CD14-positive monocyte (primary cell): Measurements from ENCODE around the gene GLG1. TPM values are rescaled to one million over a fixed set of nuclear protein-coding genes. Genes with fewer than 3 reads are reported as not detected.
"Not testable (repeated sequence)": the region's sequence is repeated elsewhere in the genome, so short reads cannot be mapped to it uniquely, and the experiment has no call there.

Source experiments
- DNase-seq, 3 donors: peaks; one replicate each; pipeline ENCODE4 v3.0.0-alpha.2; 2011 to 2022
- H2AFZ ChIP-seq: 2 replicates; pipeline ENCODE4 v1.6.0; 2012; ENCODE audit warnings: mild to moderate bottlenecking, low read depth, low read length, inconsistent platforms; ENCODE audit not compliant: insufficient read depth, poor library complexity, severe bottlenecking
- H3K27ac ChIP-seq, 2 donors: 1 replicate in 1 of 2; 2 replicates in 1 of 2; pipeline ENCODE4 v1.5.1; 2012 to 2013; ENCODE audit warnings: low read length in 2 of 2, control low read depth in 1 of 2, inconsistent platforms in 1 of 2, low read depth in 1 of 2, mild to moderate bottlenecking in 1 of 2
- H3K27me3 ChIP-seq, 2 donors: one replicate each; pipeline versions ENCODE4 v1.6.0 to v1.6.1; 2011 to 2013; ENCODE audit warnings: low read length in 2 of 2; ENCODE audit not compliant: control insufficient read depth in 2 of 2, insufficient read depth in 2 of 2
- H3K36me3 ChIP-seq, 2 donors: replicated peaks in 1 of 2; 1 replicate in 1 of 2; 2 replicates in 1 of 2; pipeline versions ENCODE4 v1.5.1 to v1.6.1; 2012 to 2013; ENCODE audit warnings: low read length in 2 of 2, control low read depth in 1 of 2, inconsistent platforms in 1 of 2, mild to moderate bottlenecking in 1 of 2; ENCODE audit not compliant: insufficient read depth in 2 of 2, control insufficient read depth in 1 of 2
- H3K4me1 ChIP-seq, 2 donors: 1 replicate in 1 of 2; 2 replicates in 1 of 2; pipeline versions ENCODE4 v1.5.1 to v1.6.1; 2012 to 2013; ENCODE audit warnings: low read length in 2 of 2, control low read depth in 1 of 2, inconsistent platforms in 1 of 2, mild to moderate bottlenecking in 1 of 2, moderate library complexity in 1 of 2; ENCODE audit not compliant: insufficient read depth in 2 of 2, control insufficient read depth in 1 of 2
- H3K4me2 ChIP-seq: replicated peaks from 2 replicates; pipeline ENCODE3; 2012; ENCODE audit warnings: low read length, moderate library complexity, mild to moderate bottlenecking; ENCODE audit not compliant: poor library complexity, severe bottlenecking; ENCODE audit errors: extremely low read depth
- H3K4me3 ChIP-seq, 3 experiments: fragments of 200-600 bp in 1 of 3; sonication (generic) in 1 of 3; replicated peaks in 1 of 3; 1 replicate in 2 of 3; 2 replicates in 1 of 3; pipeline ENCODE4 v1.5.1; 2011 to 2013; ENCODE audit warnings: low read length in 3 of 3, mild to moderate bottlenecking in 3 of 3, control low read depth in 2 of 3, low read depth in 2 of 3, inconsistent platforms in 1 of 3, moderate library complexity in 1 of 3
- H3K79me2 ChIP-seq: 2 replicates; pipeline ENCODE4 v1.6.0; 2012; ENCODE audit warnings: mild to moderate bottlenecking, control low read depth, inconsistent platforms, low read length, moderate library complexity; ENCODE audit not compliant: insufficient read depth
- H3K9ac ChIP-seq: 2 replicates; pipeline ENCODE4 v1.6.0; 2017; ENCODE audit warnings: low read length, mild to moderate bottlenecking; ENCODE audit not compliant: insufficient read depth, poor library complexity, severe bottlenecking
- H3K9me3 ChIP-seq, 2 donors: replicated peaks in 1 of 2; 1 replicate in 1 of 2; 2 replicates in 1 of 2; pipeline versions ENCODE4 v1.5.1 to v1.6.1; 2012 to 2013; ENCODE audit warnings: low read length in 2 of 2, control low read depth in 1 of 2; ENCODE audit not compliant: control insufficient read depth in 1 of 2, insufficient read depth in 1 of 2
- H4K20me1 ChIP-seq: 2 replicates; pipeline ENCODE4 v1.6.0; 2012; ENCODE audit warnings: mild to moderate bottlenecking, low read length, control low read depth, moderate library complexity; ENCODE audit not compliant: insufficient read depth
- H3K27ac Mint-ChIP-seq, 7 donors: one replicate each; pipeline ENCODE4 v1.8.0; 2020; ENCODE audit warnings: mild to moderate bottlenecking in 7 of 7, mixed read lengths in 7 of 7, moderate library complexity in 6 of 7, inconsistent platforms in 2 of 7
- H3K27me3 Mint-ChIP-seq, 3 donors: one replicate each; pipeline ENCODE4 v1.8.0; 2021 to 2022; ENCODE audit warnings: low read depth in 3 of 3, mild to moderate bottlenecking in 3 of 3, mixed read lengths in 3 of 3, moderate library complexity in 3 of 3, inconsistent platforms in 1 of 3
- H3K36me3 Mint-ChIP-seq, 2 donors: one replicate each; pipeline ENCODE4 v1.8.0; 2020; ENCODE audit warnings: mixed read lengths in 2 of 2, inconsistent platforms in 1 of 2, mild to moderate bottlenecking in 1 of 2
- H3K4me1 Mint-ChIP-seq: one replicate; pipeline ENCODE4 v1.8.0; 2020; ENCODE audit warnings: mild to moderate bottlenecking, mixed read lengths
- H3K4me3 Mint-ChIP-seq, 2 donors: one replicate each; pipeline ENCODE4 v1.8.0; 2020; ENCODE audit warnings: mild to moderate bottlenecking in 2 of 2, mixed read lengths in 2 of 2, moderate library complexity in 1 of 2
- H3K9me3 Mint-ChIP-seq, 7 donors: one replicate each; pipeline ENCODE4 v1.8.0; 2020 to 2022; ENCODE audit warnings: mixed read lengths in 7 of 7, mild to moderate bottlenecking in 6 of 7, moderate library complexity in 6 of 7, inconsistent platforms in 2 of 7
- WGBS: methylation state at CpG from one replicate; pipeline ENCODE4 v1.1.5; 2013; ENCODE audit warnings: missing lambda C conversion rate; ENCODE audit not compliant: insufficient coverage; 5-methylcytosine and 5-hydroxymethylcytosine counted together
- intact Hi-C, 2 donors: fragments of 100-400 bp; cut with micrococcal nuclease; formaldehyde crosslinking; loops; one replicate each; pipeline versions ENCODE4 v1.15.0 to v1.15.1; 2023
- polyA plus RNA-seq, 3 donors: library from polyadenylated mRNA; depleted of rRNA in 1 of 3; unstranded in 2 of 3; stranded (reverse) in 1 of 3; fragments of 300-500 nt in 2 of 3; fragments of >200 nt in 1 of 3; fragmentation: Illumina TruSeq in 2 of 3; gene quantifications; 1 replicate in 2 of 3; 2 replicates in 1 of 3; pipeline ENCODE4 v1.2.3, GENCODE V29; 2012 to 2021
- TF ChIP-seq, protein P1 (sequence below): fragments of 200-600 bp; IDR thresholded peaks from one replicate; pipeline ENCODE4 v1.8.0; 2022; ENCODE audit warnings: antibody characterized with exemption, mild to moderate bottlenecking

Gene GLG1
- polyA plus RNA-seq, 3 donors, result 40.3 to 69.1 (median 51.1) TPM

DNA sequence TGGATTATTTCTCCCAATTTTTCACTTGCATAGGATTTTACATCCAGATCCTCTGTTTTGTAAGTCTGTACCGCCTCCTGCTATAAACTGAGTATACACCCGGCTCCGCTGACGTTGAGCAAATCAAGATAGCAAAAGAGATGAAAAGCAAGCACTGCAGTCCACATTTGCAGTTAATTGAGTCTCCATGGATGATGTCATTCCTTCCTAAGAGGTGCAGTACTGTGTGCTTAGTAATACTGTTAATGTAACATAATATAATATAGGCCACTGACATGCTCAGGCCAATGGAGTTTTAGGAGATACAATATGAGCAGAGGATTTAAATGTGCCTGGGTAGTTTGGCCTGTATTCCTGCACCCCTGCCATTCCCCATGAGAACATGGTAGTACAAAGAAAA is 72.3 kb downstream of the GLG1 start:
- H3K9me3 ChIP-seq, H3K27ac ChIP-seq, H2AFZ ChIP-seq, H3K4me3 Mint-ChIP-seq, H3K79me2 ChIP-seq, H3K4me2 ChIP-seq, H3K27me3 ChIP-seq, H3K4me3 ChIP-seq, H3K9ac ChIP-seq, H3K9me3 Mint-ChIP-seq, H3K27me3 Mint-ChIP-seq, DNase-seq, H3K4me1 ChIP-seq, H3K4me1 Mint-ChIP-seq, intact Hi-C loops: not testable (repeated sequence)
- peaks cover 27% of the 10 kb centered on the region for H4K20me1 ChIP-seq
- no CpG with 5 or more reads among the region's 4 CpGs for WGBS
- H3K36me3 ChIP-seq, result peaks cover 5 to 15% of the 10 kb centered on the region in 2 donors
- Mint-ChIP-seq H3K36me3 (peaks cover 17 to 18% of the 10 kb centered on the region in 2 donors), H3K27ac (peak overlapping the region in 1 of 7 donors; percentile 3)

DNA sequence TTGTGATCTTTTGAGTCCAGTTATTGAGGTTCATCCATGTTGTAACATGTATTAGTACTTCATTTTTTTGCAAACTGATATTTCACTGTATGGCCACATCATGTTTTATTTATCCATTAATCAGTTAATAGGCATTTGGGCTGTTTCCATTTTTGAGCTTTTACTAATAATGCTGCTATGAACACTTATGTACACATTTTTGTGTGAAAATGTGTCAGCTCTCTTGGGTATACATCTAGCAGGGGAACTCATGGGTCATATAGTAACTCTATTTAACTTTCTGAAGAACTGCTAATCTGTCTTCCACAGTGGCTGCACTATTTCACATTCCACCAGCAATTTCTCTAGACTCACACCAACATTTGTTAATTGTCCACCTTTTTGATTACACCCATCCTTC is 82.0 kb downstream of the GLG1 start:
- peaks cover 0 to 3% of the 10 kb centered on the region in 2 donors for H3K9me3 ChIP-seq
- peaks cover 32% of the 10 kb centered on the region for H4K20me1 ChIP-seq
- no peak for DNase-seq
- peak overlapping the region in 1 of 2 donors; percentile 18 for H3K27ac ChIP-seq
- Mint-ChIP-seq H3K36me3 (peaks cover 31 to 52% of the 10 kb centered on the region in 2 donors), H3K4me3 (no peak overlapping the region), H3K9me3 (peaks cover 0 to 10% (median 2%) of the 10 kb centered on the region in 7 donors), H3K27me3 (no peaks in the 10 kb centered on the region), H3K4me1 (peaks cover 6% of the 10 kb centered on the region), H3K27ac (peak overlapping the region in 1 of 7 donors; percentile 6)
- H3K4me2 ChIP-seq, result no peak overlapping the region
- H3K79me2 ChIP-seq, result no peaks in the 10 kb centered on the region
- no peak overlapping the region for H2AFZ ChIP-seq
- peaks cover 0 to 25% of the 10 kb centered on the region in 2 donors for H3K36me3 ChIP-seq
- intact Hi-C loops, result no loop called here
- no peak overlapping the region for H3K9ac ChIP-seq
- no peaks in the 10 kb centered on the region for H3K27me3 ChIP-seq
- TF ChIP-seq, protein P1, sequence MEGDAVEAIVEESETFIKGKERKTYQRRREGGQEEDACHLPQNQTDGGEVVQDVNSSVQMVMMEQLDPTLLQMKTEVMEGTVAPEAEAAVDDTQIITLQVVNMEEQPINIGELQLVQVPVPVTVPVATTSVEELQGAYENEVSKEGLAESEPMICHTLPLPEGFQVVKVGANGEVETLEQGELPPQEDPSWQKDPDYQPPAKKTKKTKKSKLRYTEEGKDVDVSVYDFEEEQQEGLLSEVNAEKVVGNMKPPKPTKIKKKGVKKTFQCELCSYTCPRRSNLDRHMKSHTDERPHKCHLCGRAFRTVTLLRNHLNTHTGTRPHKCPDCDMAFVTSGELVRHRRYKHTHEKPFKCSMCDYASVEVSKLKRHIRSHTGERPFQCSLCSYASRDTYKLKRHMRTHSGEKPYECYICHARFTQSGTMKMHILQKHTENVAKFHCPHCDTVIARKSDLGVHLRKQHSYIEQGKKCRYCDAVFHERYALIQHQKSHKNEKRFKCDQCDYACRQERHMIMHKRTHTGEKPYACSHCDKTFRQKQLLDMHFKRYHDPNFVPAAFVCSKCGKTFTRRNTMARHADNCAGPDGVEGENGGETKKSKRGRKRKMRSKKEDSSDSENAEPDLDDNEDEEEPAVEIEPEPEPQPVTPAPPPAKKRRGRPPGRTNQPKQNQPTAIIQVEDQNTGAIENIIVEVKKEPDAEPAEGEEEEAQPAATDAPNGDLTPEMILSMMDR, result no peak
- no peaks in the 10 kb centered on the region for H3K4me1 ChIP-seq
- no peak overlapping the region for H3K4me3 ChIP-seq
